HG02642 (cell line): ENCODE data around the gene LONRF3.
"Not testable (repeated sequence)": the region's sequence is repeated elsewhere in the genome, so short reads cannot be mapped to it uniquely, and the experiment has no call there.

Experiments used
- ATAC-seq: cut with Tn5 transposase; IDR thresholded peaks from one replicate; pipeline ENCODE4 v1.9.1; 2021; ENCODE audit warnings: mild to moderate bottlenecking; ENCODE audit not compliant: unreplicated experiment, poor library complexity

Gene LONRF3

DNA sequence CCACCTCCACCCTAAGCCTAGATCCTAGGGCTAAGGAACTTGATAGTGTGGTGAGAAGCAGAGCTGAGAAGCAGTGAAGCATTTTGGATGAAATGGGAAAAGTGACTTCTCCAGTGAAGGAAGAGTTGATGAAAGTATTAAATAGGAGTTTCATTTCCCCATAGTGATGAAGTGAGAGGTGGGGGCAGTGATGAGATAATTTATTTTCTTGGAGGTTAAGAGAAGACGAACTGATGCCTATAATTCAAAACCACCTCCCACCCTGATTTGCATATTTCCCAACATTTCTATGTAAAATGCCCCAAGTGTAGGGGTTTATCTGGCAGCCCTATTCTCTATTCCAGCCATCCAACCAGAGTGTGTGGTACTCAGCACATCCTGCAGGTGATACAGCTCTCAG is 6.3 kb downstream of the LONRF3 start:
- ATAC-seq: no peak

DNA sequence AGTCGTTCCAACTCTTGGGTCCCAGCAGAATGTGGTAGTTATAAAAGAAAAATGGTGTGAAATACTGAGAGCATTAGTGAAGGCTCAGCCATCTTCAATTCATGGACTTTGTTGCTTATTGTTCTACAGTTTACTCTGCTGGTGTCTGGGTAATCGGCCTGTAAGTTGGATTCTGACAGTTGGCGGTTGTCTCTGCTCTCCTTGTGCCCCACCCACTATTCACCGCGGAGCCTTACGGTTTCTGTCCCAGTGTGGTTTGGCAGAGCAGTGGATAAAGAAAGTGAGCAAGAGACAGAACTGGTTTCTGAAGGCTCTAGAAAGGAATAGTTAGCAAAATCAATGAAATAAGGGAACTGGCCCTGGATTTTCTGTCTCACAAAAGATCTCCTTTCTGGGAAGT is 9.1 kb downstream of the LONRF3 start:
- ATAC-seq: no peak

DNA sequence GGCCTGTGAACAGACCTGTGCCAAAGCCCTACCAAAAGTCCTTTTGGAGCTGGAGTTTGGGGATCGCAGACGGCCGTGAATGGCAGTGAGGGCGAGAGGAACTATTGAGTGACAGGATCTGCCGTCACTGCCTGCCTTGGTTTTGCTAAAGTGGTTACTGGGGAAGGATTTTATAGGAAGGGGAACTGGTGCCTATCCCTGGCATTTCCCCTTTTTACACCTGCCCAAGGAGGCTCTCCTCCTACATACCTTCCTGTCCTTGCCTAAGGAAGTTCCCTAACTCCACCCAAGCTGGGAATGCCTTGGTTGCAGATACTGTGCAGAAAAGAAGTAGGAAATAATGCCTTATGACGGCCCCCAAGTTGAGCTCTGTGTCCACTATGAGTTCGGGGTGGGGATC is 14.5 kb downstream of the LONRF3 start:
- no peak for ATAC-seq

DNA sequence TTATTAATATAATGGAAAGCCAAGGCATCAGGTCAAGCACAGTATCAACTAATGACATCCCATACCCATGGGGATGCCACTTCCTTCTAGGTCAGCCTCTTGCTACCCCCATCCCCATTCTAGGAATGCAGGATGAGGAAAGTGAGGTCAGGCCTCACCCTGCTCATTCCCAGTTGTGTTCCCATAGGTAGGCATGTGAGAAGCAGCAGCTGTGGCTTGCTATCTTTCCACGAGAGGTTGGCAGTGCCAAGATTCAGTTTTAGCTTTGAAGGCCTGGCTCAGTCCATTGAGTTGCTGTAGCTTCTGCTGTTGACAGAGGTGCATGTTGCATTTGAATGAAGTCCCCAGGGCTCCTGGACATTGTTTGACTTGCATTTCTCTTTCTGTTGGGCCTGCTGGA is 15.5 kb downstream of the LONRF3 start:
- ATAC-seq: no peak

DNA sequence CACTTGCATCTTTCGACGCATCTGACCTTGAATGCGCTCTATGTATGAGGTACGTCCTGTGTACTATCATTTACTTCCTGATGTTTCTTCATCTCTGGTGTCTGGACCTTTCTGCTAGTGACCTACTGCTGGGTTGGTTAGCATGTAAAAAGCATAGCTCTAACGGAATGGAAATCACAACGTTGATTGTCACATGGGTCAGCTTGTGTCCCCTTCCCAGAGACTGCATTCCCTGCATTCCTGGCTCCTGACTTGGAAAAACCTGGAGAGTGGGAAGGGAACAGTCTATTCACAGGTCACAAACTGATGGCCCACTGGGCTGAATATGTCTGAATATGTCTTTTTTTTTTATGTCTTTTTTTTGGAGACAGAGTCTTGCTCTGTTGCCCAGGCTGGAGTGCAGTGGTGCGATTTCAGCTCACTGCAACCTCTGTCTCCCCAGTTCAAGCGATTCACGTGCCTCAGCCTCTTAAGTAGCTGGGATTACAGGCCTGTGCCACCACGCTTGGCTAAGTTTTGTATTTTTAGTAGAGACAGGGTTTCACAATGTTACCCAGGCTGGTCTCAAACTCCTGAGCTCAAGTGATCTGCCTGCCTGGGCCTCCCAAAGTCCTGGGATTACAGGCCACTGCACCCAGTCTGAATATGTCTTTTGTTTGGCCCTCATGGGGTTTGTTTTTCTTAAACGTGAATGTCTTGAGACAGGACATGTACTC is 16.3 kb downstream of the LONRF3 start:
- ATAC-seq: no peak

DNA sequence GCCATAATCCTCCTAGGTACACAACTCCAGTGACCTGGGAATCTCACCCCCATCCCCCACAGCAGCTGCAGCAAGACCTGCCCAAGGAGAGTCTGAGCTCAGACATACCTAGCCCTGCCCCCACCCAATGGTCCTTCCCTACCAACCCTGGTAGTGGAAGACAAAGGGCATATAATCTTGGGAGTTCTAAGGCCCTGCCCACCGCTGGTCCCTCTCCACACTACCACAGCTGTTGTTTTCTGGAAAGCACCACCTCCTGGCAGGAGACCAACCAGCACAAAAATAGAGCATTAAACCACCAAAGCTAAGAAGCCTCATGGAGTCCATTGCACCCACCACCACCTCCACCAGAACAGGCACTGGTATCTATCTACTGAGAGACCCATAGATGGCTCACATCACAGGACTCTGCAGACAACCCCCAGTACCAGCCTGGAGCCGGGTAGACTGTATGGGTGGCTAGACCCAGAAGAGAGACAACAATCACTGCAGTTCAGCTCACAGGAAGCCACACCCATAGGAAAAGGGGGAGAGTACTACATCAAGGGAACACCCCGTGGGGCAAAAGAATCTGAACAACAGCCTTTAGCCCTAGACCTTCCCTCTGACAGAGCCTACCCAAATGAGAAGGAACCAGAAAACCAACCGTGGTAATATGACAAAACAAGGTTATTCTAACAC is 18.2 kb downstream of the LONRF3 start:
- not testable (repeated sequence) for ATAC-seq

DNA sequence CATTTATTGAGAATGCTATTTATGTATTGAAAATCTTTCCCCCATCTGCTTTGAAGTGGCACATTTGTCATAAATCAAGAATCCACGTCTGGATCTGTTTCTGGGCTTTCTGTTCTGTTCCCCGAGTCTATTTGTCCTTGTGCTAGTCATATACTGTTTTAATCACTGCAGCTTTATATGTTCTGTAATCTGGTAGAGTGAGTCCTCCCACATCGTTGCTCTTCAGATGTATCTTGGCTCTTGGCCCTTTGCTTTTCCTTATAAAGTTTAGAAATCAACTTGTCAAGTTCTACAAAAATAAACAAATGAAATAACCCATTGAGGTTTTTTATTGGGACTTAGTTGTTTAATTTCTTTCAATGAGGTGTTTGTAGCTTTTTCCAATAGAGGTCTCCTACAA is 29.0 kb downstream of the LONRF3 start:
- ATAC-seq: no peak

DNA sequence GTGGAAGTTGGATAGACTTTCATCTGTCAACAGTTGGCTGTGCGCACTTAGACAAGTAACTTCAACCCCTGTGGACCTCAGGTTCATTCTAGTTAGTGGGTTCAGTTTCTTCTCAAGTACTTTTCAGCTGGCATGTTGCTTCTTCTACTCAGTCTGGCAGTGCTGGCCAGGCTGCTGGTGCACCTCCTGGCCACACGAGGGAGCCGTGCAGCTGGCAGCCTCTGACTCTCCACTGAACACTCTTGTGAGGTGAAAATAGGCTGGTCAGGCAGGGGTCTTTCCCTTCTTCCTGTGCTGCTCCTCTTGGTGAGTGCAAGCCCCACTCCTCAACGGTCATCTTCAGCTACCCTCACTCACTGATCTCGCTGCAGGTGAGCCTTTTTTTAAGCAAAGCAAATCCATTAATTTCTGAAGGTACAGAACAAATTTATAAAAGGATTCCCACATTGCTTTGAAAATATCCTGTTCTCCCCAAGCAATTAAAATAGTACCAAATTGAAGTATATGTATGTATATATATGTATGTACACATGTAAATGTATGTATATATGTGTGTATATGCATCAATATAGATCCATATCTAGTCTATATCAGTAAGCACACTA is 30.6 kb downstream of the LONRF3 start:
- ATAC-seq: peak; percentile 87

DNA sequence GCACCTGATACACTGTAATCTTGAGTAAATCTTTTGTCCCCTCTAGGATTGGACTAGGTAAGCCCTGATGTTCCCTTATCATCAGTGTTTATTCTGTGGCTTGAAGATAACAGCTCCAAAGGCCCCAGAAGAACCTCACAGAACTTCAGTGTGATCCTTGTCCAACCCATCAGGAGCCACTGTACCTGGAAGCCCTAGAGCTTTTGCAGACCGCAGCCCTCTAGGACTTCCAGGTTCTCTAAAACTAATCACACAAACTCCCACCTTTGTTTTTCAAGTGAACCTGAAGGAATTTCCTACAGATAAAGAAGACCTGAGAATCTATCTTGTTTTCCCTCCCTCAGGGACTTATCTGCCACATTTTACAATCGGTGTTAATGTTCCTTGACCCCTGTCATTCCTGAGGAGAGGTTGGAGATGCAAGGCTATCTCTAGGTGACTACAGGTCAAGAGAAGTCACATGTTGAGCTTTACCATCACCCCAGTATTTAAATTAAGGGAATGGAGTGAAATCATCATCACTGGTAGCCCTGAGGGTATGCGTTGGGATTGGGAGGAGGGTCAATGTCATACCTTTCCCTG is 32.9 kb downstream of the LONRF3 start:
- no peak for ATAC-seq

DNA sequence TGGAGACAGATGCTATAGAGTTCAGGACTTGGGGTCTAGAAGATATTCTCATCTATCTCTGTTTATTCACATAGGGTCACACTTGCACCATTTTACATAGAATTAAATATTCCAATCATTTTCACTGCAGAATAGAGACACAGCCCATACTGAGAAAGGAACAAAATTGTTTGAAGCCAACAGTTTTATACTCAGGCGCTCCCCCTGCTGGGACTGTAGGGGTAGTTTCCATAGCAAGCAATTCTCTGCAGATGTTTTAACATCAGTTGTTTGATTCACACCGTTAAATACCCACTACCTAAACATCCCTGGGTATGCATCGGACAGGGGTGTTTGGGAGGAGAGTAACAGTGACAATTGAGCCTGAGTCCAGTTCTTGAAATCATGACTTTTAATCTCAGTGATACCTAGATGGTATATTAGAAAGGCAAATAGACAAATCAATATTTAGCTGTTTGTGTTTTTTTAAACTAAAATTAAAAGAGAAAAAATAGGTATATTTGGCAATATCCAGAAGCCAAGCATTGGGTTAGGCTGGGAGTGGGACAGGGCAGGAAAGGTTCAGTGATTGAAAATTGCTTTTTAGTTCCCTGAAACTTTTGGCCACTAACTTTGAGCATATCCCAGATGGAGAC is 33.8 kb downstream of the LONRF3 start:
- ATAC-seq: no peak

DNA sequence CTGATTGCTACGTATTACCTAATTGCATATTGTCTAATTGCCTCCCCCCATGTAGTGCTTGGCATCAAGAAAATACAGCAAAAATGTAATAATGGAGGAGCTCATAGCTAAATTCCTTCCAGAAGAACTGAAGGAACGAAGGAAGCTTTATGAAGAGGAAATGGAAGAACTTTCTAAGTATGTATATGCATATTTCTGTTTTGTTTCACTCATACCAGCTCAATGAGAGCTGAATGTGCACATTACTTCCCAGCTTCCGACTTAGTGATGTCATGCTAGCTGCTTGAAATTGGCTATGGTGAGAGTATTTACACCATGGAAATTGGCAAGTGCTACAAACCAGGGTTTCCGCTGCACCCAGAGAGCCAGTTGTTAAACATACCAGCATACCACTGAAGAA is 34.7 kb downstream of the LONRF3 start:
- ATAC-seq: no peak

DNA sequence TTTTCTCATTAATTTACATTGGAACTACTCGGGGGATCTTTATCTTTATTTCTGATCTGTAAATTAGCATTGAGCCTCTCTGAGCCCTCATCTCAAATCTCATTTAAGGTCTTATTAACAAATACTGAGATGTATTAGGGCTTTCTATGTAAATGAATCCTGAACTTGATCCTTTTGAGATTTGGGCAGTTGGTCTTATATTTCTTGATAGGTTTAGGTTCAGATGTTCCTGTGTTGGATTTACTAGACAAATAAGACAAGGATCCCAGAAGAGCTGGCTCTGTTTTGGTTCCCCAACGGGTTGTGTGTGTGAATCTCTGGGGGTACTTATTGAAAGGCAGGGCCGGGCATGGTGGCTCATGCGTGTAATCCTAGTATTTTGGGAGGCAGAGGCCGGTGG is 36.1 kb downstream of the LONRF3 start:
- no peak for ATAC-seq

DNA sequence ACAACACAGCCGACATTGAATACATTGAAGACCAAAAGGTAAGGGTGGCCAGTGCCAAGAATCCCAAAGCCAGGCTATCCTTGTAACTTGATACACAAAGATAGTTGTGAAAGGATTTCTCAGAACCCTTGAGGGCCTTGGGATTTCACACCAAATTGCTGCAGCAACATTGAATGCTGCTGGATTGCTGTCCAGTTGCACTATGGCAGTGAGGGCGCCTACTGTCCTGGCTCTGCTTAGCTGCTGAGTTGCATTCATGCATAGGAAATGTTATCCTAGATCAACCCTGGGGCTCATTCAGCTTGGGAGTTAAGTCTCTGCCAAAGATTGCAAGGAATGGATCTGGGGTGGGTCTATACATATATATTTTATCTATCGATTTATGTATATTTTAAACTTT is 38.7 kb downstream of the LONRF3 start:
- no peak for ATAC-seq

DNA sequence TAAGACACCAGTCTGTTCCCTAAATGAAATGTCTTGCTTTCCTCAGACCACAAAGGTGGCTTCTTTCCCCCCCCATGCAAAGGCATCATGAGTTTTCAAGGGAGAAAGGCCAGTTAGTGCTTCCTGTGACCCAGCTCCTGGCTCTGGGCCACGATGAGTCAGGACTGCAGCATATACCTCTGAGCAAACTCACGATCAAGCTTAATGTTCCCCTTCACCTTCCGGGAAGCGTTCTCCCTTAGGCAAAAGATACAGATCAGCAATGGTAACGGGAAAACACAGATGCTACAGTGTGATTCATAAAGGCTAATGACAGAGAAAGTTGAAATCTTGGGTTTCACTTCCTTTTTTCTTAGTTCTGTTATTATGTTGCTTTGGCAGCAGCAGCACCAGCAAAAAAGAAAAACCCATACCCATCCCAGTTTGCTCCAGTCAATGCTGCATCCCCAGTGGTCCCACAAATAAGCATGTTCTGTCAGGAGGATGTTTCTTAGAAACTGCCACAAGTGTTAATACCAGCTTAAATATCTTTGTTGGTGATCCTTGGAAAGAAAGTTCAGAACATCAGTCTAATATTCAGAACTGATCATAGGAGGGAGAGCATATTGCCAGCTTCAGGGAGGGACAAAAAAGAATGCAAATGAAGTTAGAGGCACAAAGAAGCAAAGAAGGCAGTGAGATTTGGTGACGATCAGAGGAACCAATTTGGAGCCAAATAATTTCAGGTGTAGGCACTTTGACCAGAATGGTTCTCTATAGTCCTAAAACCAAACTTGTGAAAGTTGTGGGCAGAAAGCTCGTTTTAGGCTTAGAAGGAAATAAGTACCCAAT is 41.2 kb downstream of the LONRF3 start:
- ATAC-seq: peak; percentile 97

DNA sequence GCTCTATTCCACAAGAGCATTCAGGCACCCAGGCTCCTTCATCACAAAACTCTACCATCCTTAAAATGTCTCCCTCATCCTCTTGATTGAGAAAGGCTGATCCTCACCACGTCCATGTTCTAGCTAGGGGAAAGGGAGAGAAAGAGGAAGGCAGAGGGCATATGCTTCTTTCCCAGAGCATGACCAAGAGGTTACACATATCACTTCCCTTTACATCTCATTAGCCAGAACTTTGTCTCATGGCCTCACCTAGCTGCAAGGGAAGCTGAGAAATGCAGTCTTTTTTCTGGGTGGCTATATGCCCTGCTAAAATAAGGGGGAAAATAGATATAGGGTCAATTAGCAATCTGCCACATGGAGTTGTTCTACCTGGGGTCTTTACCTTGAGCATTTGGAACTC is 42.7 kb downstream of the LONRF3 start:
- no peak for ATAC-seq

DNA sequence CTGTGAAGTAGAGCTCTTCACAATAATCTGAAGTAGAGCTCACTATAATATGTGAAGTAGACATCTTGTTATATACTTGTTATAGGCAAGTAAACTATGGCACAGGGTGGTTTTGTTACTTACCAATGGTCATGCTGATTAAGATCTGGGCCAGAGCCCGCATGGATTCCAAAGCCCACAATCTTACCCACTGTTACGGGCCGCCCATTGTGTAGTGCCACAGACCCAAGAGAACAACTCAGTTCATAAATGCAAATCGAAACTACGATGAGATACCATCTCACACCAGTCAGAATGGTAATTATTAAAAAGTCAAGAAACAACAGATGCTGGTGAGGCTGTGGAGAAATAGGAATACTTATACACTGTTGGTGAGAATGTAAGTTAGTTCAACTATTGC is 51.5 kb downstream of the LONRF3 start:
- no peak for ATAC-seq

DNA sequence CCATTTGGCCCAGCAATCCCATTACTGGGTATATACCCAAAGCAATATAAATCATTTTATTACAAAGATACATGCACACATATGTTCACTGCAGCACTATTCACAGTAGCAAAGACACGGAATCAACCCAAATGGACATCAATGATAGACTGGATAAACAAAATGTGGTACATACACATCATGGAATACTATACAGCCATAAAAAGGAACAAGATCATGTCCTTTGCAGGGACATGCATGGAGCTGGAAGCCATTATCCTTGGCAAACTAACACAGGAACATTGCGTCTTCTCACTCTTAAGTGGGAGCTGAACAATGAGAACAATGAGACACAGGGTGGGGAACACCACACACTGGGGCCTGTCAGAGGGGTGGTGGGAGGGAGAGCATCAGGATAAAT is 51.9 kb downstream of the LONRF3 start:
- not testable (repeated sequence) for ATAC-seq

DNA sequence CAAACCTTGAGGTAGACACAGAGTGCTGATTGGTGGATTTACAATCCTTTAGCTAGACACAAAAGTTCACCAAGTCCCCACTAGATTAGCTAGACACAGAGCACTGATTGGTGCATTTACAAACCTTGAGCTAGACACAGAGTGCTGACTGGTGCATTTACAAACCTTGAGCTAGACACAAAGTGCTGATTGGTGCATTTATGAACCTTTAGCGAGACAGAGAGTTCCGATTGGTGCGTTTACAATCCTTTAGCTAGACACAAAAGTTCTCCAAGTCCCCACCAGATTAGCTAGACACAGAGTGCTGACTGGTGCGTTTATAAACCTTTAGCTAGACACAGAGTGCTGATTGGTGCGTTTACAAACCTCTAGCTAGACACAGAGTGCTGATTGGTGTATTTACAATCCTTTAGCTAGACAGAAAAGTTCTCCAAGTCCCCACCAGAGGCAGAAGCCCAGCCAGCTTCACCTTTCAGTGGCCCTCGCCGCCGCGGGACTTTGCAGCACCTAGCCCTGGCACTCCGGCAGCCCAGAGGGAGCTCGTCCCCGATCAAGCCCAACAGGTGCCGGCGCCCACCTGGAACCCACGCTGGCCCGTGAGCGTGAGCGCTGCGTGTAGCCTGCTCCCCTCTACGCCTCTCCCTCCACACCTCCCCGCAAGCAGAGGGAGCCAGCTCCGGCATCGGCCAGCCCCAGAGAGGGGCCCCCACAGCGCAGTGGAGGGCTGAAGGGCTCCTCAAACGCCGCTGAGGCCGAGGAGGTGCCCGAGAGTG is 53.7 kb downstream of the LONRF3 start:
- not testable (repeated sequence) for ATAC-seq

DNA sequence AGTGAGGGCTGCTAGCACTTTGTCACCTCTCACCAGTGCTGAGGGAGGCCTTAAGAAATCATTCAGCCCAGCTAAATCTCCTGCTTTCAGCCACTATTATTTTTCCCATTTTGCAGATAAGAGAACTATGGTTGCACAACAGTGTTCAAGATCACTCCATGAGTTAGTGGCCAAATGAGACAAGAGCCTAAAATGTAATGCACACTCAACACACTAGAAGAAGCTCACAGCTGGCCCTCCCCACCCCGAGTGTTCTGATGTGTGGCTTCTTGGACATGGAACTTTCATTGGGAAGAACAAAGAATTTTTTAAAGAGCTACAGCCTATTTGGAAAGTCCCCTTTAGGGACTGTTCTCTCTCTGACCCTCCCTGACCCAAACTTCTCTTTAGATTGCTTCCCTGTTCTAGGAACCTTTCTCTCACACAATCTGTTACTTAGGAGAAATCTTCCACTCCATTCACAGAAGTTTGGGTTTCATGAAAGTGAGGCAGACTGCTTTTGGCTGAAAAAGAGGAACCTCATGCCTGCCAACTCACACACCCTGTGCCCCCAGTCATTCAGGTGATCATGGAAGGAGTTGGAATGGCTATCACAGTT is 54.4 kb downstream of the LONRF3 start:
- ATAC-seq: no peak
